HG02588 (cell line): Measurements from ENCODE around the gene ITGB7.

ENCODE experiments used
- ATAC-seq: cut with Tn5 transposase; IDR thresholded peaks from one replicate; pipeline ENCODE4 v1.9.1; 2021; ENCODE audit warnings: mild to moderate bottlenecking, moderate library complexity; ENCODE audit not compliant: unreplicated experiment

The ITGB7 gene

GRCh38 chr12:53207042-53207441 lies at the start of gene ITGB7:
Gene ITGB7, minus strand, starts transcription at chr12:53207251. Its CDS starts 6,808 bp downstream, at chr12:53200443.
- peak; percentile 49 for ATAC-seq

GRCh38 chr12:53255996-53256395 lies 48.9 kb upstream of the ITGB7 start:
- no peak for ATAC-seq

- no peak for ATAC-seq
These were observed 47.9 kb upstream of the ITGB7 start for GRCh38 chr12:53254816-53255545.

- ATAC-seq = no peak
These were observed 46.2 kb upstream of the ITGB7 start for GRCh38 chr12:53253298-53253697.

GRCh38 chr12:53252349-53252916 lies 45.4 kb upstream of the ITGB7 start:
- peak; percentile 6 for ATAC-seq

- peak; percentile 71 for ATAC-seq
These were observed 44.7 kb upstream of the ITGB7 start for GRCh38 chr12:53251477-53252348.

GRCh38 chr12:53245286-53245685 lies 38.2 kb upstream of the ITGB7 start:
- no peak for ATAC-seq

- ATAC-seq = no peak
These were observed 37.3 kb upstream of the ITGB7 start for GRCh38 chr12:53244337-53244736.

GRCh38 chr12:53241623-53242412 lies 34.8 kb upstream of the ITGB7 start:
- ATAC-seq = no peak

GRCh38 chr12:53239643-53240258 lies 32.7 kb upstream of the ITGB7 start:
- no peak for ATAC-seq

- ATAC-seq = no peak
These were observed 29.5 kb upstream of the ITGB7 start for GRCh38 chr12:53236443-53237111.

- no peak for ATAC-seq
These were observed 28.8 kb upstream of the ITGB7 start for GRCh38 chr12:53235742-53236442.

- ATAC-seq = no peak
These were observed 28.1 kb upstream of the ITGB7 start for GRCh38 chr12:53235164-53235563.

GRCh38 chr12:53234271-53234914 lies 27.3 kb upstream of the ITGB7 start:
- no peak for ATAC-seq

GRCh38 chr12:53233671-53234121 lies 26.6 kb upstream of the ITGB7 start:
- ATAC-seq = no peak

GRCh38 chr12:53232646-53233461 lies 25.8 kb upstream of the ITGB7 start:
- ATAC-seq = peak; percentile 31

- ATAC-seq = peak; percentile 44
These were observed 25.0 kb upstream of the ITGB7 start, which contains the start of gene RARG for GRCh38 chr12:53231921-53232645. Gene RARG, minus strand, starts transcription at chr12:53232209. Its CDS starts 4,664 bp downstream, at chr12:53227545.
